GM19240 (cell line): ENCODE results near the gene EFS.
"Not testable (repeated sequence)": the region's sequence is repeated elsewhere in the genome, so short reads cannot be mapped to it uniquely, and the experiment has no call there.

Experiments
- DNase-seq: peaks from one replicate; pipeline ENCODE4 v3.0.0; 2011; ENCODE audit warnings: low spot score; ENCODE audit not compliant: insufficient read length

The EFS gene

DNA sequence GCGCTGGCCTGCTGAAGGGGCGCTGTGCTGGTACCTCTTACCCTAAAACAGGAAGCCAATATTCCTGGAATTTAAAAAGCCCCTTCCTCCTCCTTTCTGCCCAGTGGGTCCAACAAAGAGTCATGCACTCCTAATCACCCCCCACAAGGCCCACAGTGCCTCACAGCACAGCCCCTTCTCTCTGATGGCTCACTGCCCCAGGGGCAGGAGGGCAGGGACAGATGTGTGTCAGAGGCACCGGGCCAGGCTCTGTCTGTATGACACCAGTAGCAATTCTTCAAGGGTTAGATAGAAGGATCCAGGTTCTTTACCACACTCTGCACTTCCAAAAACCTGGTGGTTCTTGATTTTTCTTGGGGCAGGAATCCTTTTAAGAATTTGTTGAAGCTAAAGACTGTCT is 34.2 kb upstream of the EFS start:
- no peak for DNase-seq

DNA sequence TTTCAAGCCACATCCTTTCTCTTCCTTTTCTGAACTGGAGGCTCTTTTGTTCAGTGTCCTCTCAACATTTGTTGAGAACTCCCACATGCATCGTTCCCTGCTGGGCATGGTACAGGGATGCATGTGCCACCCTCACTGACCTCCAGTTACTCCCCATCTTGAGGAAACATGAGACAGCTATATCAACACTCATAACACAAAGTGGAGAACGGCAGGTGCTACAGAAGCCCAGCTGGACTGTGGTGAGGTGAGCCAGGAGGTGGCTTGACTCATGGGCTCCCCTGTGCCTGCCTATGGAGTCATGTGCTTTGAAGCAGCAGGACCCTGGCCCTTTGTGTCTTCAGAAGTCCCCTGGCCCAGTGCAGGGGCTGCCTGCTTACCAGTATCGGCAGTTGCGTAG is 33.4 kb upstream of the EFS start:
- DNase-seq: no peak

DNA sequence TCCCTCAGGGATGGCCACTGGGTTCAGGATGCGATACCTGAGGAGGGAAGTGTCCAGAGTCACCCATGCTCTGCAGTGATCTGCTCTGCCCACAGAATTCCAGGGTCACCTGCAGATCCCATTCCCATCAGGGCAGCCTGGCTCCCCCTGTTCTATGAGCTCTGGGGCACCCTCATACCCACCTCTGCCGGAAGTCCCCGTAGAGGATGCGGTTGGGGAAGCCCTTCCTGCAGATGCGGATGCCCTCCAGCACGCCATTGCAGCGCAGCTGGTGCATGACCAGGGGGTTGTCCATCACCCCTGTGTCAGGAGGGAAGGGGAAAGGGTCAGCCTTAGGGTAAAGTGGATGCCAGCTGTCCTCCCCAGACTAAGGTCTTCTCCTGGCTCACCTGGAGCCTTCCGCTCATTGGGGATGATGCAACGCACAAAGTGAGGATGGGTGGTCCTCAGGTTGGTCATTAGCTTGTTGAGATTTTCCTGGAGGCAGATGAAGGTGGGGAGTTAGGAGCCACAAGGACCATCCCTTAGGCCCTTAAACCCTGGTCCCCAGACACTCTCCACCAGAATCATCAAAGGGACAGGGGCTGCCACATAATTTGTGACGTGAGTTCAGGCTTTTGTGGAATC is 31.9 kb upstream of the EFS start:
- DNase-seq: no peak

DNA sequence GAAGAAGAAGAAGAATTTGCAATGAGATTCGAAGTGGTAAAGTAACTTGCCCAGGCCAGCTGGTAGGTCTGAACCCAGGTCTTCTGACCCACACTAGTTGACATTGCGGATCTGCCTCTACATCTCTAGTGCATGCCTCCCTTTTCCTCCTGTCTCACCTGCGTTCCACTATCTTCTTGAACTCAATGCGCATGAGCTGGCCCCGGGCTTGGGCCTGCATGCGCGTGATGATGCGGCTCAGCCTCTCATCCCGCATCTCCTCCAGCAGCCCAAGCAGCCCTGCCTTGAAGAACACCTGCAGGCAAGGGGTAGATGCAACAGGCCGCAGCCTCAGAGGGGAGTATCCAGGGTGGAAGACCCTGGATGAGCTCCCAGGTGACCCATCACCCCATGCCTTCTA is 31.2 kb upstream of the EFS start:
- DNase-seq: no peak

DNA sequence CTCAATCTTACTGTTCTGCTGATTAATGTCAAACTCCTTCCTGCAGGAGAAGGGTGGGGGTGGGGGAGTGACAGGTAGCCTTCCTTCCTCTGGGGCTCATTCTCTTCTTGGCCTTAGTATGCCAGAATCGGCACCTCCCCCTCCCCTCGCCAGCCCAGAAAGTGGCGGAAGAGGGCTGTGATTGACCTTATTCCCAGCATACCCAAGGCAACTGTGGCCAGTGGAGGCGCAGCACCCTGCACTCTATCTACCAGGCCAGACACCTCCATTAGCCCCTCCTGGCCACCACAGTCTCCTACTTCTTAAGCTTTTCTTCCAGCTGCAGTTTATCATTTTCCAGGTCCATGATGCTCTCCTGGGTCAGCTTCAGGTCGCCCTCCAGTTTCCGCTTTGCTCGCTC is 27.6 kb upstream of the EFS start:
- no peak for DNase-seq

DNA sequence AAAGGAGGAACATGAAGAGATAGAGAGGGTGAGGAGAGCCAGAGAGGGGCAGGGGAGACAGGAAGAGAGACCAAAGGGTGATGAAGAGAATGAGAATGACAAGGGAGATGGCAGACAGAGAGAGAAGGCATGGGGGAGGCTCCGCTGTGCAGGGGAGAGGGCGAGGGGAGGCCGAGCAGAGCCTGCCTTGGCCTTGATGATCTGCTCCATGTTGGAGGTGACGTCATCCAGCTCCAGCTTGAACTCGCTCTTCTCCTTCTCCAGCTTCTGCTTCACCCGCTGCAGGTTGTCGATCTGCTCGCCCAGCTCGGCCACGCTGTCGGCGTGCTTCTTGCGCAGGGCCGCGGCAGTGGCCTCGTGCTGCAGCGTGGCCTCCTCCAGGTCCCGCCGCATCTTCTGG is 24.9 kb upstream of the EFS start:
- DNase-seq: not testable (repeated sequence)

DNA sequence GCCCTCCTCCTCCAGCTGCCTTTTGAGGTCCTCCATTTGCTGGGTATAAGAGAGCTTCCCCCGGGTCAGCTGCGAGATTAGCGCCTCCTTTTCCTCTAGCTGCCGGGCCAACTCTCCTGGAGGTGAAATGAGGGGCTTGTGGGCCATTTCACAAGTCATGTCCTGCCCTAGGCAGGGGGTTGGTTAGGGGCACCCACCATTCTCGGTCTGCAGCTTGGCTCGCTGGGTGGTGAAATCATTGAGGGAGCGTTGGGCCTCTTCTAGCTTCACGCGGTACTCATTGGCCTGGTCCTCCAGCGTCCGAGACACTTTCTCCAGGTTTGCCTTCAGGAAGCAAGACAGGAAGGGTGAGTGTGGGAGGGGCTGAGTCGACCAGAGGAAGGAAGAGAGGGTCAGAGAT is 24.4 kb upstream of the EFS start:
- DNase-seq: no peak

DNA sequence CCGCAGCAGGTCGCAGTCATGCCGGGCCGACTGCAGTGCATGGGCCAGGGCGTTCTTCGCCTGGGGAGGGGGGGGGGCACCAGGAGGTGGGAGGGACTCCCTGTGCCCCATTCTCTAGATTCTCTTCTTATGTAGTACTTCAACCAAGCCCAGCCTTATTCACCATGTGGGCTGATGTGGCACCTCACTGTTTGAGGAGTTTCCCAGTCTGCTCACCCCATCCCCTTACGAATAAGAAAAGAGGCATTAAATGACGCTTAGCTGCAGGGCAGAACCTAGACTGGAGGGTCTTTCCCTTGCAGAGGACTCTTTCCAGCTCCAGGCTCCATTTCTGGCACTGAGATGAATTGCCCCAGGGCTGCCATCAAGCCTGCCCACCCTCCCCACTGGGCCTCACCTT is 24.0 kb upstream of the EFS start:
- no peak for DNase-seq

DNA sequence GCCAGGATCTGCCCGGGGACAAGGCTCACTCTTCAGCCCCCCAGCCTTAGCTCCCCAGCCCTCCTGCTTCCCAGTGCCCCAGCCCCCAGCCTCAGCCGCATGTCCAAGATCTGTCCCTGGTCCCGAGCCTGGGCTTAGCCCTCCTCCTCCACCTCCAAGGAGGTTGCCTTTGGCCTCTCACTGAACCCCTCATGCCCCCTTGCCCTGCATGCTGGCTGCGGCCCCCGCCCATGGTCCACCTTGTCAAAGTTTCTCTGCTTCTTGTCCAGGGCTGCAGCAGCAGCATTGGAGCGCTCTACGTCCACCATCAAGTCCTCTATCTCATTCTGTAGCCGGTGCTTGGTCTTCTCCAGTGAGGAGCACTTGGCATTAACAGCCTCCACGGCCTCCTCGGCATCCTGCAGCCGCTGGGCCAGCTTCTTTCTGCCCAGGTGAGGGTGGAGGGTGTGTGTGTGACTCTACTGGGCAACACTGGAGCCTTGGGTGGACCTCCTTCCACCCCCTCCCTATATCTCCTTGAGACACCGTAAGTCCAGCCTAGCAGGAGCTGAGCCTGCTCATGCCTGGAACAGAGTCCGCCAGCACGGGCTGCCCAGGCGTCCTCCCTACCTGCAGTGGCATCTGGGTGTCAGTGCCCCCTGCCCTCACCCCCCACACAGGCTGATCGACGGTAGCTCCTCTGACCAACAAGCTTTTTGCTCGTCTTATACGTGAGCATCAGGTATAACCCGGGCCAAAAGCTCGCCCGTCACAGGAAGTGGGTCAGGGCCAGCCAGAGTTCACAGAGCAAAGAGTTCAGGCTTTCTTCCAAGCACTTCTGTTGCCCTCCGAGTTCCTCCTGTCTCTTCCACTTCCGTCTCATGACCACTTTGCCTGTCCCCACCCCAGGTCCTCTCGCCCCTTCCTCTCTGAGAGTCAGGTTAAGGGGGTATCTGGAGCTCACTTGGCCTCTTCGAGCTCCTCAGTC is 23.2 kb upstream of the EFS start:
- DNase-seq: no peak

DNA sequence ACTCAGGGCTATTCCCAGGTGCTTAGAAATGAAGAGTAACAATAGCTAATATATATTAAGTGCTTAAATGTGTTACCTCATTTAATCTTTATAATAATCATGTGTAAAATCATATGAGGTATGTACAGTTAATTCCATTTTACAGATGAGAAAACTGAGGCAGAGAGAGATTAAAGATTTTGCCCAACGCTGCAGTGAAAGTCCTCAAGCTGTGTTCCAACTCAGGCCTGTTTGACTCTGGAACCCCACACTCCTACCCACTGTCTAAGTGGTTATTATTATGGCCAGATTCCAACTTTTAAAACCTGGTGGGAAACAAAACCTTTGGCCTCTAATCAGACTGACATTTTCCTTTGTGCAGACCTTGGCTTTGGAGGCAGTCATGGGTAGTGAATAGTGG is 22.0 kb upstream of the EFS start:
- no peak for DNase-seq

DNA sequence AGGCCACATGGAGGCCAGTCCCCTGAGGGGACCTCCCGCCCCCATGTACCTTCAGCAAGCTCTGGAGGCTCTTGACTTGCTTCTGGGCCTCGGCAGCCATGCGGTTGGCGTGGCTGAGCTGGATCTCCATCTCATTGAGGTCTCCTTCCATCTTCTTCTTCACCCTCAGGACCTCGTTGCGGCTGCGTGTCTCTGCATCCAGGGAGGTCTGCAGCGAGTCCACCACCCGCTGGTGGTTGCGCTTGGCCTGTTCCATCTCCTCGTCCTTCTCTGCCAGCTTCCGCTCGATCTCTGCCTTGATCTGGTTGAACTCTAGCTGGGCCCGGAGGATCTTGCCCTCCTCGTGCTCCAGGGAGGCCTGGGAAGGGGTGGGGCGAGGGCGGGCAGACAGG is 21.3 kb upstream of the EFS start:
- DNase-seq: not testable (repeated sequence)

DNA sequence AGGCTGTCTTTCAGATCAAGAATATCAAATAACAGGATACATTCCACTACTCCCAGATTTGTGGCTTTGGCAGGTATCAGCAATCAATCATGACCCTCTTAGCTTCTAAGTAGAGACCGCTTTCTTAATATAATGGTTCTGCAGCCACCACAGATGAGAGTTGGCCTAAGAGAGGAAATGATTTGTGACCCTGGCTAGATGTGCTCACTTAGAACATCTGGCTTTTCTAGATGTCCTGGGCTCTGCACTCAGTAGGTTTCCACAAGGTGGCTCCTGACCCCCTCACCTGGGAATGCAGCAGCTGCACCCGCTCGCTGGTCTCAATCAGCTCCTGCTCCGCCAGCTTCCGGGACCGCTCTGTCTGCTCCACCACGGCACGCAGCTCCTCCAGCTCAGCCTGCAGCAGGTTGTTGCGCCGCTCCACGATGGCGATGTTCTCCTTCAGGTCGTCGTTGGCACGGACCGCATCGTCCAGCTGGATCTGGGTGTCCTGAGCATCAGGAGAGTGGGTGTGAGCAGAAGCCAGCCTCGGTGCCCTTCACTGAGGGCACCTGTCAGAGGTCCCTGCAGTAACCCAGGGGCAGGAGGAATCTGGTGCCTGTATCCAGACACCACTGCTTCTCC is 20.8 kb upstream of the EFS start:
- no peak for DNase-seq

DNA sequence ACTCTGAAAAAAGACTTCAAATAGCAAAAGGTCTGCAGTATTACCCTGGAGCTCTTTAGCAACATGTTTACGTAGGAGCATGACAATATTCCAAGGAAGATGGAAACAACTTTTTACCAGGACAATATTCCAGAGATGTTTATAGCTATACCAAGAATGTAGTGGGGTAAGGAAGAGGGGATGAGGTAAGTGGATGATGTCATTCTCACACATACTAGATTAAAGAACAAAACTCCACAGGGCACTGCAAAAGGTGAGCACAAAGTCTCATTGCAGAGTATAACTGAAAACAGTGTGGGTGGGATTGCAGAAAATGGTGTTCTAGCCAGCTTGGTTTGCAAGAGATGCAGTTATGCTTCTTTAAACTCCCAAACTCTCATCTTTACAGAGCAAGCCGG is 20.3 kb upstream of the EFS start:
- no peak for DNase-seq

DNA sequence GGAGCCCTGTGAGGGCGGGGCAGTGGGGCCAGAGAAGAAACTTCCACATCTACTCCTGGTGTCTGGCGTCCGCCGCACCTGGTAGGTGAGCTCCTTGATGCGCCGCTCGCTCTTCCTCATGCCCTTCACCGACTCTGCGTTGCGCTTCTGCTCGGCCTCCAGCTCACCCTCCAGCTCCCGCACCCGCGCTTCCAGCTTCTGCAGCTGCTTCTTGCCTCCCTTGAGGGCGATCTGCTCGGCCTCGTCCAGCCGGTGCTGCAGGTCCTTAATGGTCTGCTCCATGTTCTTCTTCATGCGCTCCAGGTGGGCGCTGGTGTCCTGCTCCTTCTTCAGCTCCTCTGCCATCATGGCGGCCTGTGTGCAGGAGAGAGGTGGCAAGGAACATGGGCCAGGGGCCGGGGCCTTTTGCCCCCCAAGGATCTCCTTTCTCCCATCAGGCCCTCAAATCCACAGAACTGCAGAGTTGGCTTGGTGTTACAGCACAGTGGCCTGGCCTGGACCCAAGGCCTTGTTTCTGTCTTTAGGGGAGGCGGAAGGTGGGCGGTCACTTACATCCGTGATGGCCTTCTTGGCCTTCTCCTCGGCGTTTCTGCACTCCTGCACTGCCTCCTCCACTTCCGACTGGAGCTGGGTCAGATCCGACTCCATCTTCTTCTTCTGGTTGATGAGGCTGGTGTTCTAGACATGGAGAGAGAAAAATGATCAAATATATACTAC is 19.6 kb upstream of the EFS start:
- no peak for DNase-seq

DNA sequence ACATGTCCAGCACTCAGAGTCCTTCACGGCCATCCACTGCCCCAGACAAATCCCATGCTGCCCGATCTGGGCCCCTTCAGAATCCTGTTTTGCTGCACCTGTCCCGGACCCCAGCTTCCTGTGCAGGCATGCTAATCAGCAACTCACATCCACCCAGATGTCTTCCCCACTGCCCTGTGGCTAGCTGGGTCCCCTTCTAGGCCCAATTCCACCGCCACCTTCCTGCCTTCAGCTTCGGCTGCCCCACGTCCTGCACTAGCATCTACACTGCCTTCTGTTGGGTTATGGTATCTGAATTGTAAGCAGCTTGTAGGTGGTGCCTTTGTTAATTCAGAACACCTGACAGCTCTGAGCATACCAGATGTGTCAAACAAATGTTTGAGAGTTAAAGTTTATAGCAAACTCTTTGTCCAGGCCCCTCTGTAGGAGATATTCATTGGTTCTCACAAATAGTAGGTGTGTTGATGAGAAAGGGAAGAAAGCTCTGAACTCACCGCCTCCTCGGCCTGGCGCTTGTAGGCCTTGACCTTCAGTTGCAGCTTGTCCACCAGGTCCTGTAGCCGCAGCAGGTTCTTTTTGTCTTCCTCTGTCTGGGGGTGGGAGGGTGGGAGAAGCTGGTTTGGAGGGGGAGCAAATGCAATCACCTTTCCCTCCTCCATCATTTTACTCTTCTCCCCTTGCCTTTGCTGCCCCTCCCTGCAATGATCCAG is 17.9 kb upstream of the EFS start:
- no peak for DNase-seq

DNA sequence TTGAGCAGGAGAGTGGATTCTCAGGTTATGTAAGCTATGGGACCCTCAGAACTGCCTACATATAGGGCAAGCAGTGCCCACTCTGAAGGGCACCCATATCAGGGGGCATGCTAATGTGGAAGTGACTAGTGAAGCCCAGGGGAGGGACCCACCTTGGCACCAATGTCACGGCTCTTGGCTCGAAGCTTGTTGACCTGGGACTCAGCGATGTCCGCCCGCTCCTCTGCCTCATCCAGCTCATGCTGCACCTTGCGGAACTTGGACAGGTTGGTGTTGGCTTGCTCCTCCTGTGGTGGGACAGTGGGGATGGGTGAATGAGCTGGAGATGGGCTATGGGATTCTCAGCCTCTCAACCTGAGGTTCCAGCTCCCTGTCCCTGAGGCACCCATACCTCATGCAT is 17.3 kb upstream of the EFS start:
- no peak for DNase-seq

DNA sequence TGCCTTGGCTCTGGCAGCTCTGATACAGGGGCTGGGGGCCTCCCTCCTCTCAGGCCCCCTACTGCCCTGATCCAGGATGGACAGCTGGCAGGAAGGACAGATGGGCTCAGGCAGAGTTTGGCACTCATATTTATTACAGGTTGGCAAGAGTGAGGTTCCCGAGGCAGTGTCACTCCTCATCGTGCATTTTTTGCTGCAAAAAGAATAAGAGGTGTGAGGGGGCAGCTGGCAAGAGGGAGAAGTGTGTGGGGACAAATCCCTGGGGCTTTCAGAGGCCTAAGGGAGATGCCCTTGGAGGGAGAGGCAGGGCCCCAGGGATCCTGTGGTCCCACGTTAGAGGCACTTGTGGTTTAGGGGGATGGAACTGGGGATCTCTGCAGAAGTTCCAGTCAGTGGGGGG is 16.9 kb upstream of the EFS start:
- no peak for DNase-seq

DNA sequence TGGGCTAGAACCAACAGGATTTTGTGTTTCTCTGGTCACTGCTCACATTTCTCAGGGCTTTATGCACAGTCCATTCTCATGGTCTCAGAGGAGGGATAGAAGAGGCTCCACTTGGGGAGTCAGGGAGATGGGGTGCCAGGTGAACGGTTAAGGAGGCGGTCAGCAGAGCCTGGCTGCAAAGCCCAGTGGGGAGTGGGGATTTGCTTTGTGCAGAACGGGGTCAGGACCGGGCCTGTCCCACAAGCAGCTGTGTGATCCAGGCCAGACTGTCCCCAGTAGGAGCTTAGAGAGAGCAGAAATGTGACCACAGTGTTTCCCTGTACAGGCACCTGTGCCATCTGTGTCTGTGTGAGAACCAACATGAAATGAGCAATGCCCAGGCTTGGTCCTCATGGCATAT is 16.0 kb upstream of the EFS start:
- no peak for DNase-seq

DNA sequence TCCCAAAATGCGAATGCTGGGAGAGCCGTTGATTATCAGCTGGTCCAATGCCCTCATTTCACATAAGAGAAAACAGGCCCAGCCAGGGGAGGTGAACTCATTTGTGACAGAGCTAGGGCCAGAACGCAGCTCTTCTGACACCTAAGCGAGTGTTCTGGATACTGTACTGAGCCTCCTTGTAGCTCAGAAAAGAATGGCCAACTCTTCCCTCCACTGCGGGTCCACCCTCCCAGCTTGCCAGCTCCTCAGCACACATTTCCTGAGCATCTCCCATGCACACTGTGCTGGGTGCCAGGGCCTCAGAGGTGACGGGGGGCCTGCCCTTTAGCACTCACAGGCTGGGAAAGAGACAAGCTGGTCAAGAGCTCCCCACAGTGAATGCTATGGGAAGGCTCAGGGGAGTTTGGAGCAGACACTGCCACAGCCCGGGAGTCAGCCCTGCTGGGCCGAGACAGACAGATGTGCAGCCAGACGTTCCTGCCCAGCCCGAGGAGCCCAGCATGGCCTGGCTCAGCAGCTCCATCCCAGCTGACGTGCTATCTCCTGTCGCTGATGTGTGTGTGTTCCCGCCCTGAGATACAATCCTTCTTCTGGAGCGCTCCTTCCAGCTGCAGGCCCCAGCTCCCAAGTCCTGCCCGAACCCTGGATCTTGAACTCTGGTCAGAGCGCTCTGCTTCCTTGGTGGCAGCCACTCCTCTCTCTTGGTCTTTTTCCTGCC is 15.4 kb upstream of the EFS start:
- no peak for DNase-seq

DNA sequence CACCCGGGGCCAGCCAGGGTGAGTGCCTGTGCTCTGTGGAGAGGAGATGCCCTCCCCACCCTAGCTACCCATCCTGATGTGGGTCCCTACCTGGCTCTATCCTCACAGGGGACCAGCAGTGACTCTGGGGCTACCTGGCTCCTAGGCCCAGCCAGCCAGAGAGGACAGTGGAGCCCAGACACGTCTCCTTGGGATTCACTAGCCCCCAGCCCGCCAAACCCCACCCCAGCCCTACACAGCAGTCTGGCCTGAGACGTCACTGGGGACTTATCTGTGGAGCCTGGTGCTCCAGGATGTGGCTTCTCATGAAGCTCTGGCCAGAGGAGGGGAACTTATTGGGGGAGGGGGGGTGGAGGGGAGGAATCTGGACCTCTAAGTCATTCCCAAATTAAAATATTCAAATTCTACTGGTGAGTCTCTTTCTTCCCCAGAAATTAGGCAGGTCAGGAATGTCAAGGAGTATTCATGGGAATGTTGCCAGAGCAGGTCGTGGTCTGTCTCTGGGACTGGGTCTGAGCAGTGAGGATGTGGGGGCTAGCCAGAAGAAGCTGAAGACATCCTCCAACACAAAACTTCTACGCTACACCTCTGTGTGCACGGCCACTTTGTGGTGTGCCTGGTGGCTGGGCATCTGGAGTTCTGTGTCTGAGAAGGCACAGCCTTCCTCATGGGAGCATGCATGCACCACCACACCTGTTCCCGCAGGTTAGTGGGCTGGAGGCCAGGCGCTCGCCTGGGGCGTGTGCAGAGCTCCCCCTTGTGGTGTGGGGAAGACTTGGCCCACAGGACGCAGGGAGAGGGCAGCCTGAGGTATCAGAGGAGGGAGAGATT is 14.6 kb upstream of the EFS start:
- DNase-seq: peak; percentile 78
